Ureter (tissue), 1 donor: ENCODE measurements around the gene HHIP. TPM values are rescaled to one million over a fixed set of nuclear protein-coding genes. Genes with fewer than 3 reads are reported as not detected.
"Not testable (repeated sequence)": the region's sequence is repeated elsewhere in the genome, so short reads cannot be mapped to it uniquely, and the experiment has no call there.

Source experiments
- DNase-seq: peaks from one replicate; pipeline ENCODE4 v3.0.0-alpha.2; 2020; ENCODE audit warnings: low spot score
- total RNA-seq: library from RNA; stranded (reverse); gene quantifications from one replicate; pipeline ENCODE4 v1.2.4, GENCODE V29; 2023
- donor health status: DM: yes; HTN: yes; CAD: no.

HHIP gene
- total RNA-seq, 1 donor from 2014 or later = 2.8 TPM

DNA sequence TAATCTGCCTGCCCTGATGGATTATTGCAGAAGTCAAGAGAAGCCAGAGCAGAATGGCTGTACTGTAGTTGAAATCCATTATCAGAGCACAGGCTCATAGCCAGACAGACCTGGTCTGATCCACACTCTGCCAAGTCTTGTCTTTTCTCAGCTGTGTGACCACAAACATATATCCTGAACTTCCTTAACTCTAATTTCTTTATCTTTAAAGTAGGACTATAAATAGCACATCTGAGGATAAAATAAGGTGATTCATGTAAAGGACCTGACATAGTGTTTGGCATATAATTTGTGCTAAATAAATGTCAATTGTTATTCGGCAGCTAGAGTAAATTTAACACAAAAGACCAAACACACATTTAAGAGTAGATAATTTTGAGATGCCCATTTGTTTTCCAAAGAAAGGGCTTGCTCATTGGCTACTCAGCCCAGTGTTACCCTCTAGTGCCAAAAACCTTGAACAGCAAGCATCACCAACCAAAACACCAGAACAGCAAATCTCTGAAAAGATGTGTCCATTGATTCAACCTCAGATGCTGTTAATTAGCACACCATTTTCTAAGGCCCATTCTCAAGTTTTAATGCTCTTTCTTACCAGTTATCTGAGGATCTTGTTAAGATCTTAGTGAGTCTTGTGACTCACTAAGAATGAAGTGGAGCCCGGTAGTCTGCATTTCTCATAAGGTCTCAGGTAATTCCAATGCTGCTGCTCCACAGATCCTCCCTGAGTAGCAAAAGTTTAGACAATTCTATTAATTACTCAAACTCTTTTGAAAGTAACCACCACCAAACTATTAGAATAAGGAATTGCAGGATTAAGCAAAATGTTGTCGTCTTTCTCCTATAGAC, 108.8 kb downstream of the HHIP start:
- no peak for DNase-seq

DNA sequence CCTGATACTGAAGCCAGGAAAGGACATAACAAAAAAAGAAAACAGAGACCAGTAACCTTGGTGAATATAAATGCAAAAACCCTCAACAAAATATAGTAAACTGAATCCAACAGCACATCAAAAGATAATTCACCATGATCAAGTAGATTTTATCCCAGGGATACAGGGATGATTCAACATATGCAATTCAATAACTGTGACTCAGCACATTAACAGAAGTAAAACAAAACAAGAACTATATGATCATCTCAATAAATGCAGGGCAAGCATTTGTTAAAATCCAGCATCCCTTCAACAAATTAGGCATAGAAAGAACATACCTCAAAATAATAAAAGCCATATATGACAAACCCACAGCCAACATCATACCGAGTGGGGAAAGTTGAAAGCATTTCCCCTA, 112.0 kb downstream of the HHIP start:
- no peak for DNase-seq

DNA sequence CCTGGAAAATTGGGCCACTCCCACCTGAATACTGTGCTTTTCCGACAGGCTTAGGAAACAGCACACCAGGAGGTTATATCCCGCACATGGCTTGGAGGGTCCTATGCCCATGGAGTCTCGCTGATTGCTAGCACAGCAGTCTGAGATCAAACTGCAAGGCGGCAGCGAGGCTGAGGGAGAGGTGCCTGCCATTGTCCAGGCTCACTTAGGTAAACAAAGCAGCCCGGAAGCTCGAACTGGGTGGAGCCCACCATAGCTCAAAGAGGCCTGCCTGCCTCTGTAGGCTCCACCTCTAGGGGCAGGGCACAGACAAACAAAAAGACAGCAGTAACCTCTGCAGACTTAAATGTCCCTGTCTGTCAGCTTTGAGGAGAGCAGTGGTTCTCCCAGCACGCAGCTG, 122.9 kb downstream of the HHIP start:
- not testable (repeated sequence) for DNase-seq

DNA sequence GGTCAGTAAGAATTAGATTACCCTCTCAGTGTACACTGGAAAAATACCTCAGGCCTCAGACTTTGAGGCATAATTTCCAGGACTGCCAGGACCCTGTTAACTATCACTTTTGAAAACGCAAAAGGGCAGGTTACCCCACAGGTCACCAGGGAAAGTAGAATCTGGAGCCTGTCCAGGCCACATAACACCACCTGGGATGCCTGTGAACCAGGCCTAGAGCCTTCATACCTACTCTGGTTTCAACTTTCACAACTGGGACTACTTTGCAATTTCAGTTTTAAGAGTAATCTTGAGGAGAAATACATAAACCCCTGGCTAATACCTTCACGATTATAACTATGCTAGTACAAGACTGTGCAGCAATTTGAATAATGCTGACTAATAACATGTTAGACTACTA, 132.4 kb downstream of the HHIP start:
- no peak for DNase-seq

DNA sequence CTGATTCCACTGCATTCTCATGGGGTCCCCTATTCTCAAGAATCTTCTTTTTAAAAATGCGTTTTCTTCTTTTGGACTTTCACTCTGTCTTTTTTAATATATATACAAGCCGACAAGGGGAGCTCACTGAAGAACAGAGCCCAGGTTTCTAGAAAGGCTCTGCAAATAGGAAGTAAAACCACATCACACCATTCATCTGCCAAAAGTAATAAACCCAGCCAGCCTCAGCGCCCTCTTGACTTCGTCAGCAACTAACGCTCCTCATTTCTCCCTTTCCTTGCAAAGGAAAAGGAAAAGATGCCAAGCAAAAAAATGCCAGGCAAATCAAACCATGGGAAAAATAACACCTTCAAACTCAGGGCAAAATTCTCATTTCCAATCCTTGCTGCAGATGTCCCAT, 136.4 kb downstream of the HHIP start:
- DNase-seq = no peak

DNA sequence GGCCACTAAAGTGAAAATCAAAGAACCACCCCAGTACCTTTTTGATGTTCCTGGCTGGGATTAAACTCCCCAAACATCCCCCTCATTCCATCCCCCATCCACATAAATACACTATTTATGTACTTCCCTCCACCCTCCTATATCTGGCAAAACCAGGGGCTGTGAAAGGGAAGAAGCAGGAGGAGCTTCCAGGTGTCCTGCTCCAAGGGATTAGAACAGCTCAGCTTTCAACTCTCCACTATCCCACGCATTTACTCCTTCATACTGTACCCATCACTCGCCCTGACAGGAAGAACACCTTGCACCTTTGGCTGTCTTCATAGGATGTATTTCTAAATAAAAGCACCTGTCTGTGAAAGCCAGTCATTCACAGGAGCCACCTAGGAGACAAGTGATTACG, 140.0 kb downstream of the HHIP start:
- no peak for DNase-seq

DNA sequence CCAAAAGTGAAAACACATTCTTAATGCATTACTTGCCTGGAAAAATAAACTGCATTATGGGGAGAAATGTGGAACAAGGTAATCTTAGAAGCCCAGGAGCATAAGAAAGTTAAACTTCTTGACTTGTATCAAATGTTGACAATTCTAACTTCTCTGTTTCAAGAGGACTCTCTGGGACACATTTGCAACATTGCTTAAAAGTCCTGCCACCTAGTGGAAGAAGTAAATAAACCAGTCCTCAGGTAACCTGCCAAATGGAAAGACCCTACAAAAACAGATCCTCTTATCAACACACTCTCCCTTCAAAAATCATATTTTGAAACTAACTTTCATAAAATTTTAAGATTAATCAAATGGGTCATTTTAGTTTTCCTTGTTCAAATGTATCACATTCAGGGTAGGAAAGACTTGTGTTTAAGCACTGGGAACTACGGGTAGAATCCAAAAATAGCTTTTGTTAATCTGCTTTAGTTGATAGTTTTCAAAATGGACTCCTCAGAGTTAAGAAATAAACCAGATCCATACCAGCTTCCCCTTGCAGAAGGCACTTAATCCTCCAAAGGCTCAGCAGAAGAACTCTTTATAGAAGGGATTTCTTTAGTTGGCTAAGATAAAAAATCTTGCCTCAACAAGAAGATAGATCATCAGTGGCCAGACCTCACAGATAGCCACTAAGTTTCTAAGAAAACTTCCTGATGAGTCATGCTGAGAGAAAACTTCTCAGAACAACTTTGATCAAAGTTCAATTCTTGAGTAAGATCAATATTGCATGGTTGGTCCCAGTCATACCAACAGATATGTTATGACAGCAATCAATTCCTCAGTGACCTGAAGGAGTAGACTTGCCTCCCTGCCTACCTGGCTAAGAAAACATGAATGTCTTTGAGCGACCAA, 141.7 kb downstream of the HHIP start:
- DNase-seq = no peak

DNA sequence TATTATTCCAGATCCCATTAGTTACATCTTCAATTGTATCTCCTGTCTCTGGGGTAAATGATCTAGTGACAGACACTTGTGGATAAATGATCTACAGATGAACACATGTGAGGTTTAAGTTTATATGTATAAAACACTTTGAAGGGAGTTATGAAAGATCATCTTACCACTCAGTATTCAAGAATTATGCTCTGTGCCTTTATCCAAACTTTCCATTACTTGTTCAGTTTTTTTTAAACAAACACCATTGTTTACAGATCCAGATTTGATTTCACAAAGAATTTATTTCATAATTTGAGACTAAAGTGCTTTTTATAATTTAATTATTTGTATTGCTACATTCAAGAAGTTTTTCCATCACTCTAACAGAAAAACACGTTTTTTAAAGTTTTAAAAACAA, 142.5 kb downstream of the HHIP start:
- no peak for DNase-seq

DNA sequence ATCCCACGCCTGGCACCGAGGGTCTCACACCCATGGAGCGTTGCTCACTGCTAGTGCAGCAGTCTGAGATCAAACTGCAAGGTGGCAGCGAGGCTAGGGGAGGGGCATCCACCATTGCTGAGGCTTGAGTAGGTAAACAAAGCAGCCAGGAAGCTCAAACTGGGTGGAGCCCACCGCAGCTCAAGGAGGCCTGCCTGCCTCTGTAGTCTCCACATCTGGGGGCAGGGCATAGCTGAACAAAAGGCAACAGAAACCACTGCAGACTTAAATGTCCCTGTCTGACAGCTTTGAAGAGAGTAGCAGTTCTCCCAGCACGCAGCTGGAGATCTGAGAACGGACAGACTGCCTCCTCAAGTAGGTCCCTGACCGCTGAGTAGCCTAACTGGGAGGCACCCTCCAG, 146.0 kb downstream of the HHIP start:
- DNase-seq = not testable (repeated sequence)
